Measurements from ENCODE around the gene AJM1.

DNA sequence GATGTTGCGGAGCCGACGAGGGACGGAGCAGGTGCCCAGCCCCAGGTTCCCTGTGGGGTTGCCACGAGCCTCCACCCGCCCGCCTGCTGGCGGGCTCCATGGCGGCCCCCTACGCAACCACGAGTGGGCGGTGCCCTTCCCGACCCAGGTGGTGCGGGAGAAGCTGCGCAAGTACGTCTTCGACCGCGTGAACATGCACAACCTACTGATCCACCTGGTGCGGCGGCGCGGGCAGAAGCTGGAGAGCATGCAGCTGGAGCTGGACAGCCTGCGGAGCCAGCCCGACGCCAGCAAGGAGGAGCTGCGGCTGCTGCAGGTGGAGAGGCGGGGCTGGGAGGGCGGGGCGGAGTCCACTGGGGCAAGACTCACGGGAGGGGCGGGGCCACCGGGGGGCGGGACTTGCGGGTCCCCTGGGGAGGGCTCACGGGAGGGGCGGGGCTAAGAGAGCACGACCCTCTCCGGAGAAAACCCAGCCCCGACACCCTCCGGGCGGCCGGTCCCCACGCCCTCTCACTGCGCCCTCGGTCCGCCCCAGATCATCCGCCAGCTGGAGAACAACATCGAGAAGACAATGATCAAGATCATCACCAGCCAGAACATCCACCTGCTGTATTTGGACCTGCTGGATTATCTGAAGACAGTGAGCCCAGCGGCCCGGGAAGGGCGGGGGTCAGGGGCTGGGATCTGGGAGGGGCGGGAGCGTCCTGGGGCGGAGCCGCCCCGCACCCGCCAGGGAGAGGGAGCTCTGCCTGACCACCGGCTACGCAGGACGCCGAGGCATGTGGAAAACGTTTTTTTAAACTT is 42.2 kb upstream of the AJM1 start:
- TF ChIP-seq CTCF (IDR thresholded peaks at IDR 0.05; ENCODE audit: low read depth, low read length, poor library complexity, severe bottlenecking) = no peak
- no peak for TF ChIP-seq EZH2phosphoT487 (IDR thresholded peaks at IDR 0.05; ENCODE audit: borderline replicate concordance, low read length)
